ENCODE results near the gene GRAMD1B. TPM values are rescaled to one million over a fixed set of nuclear protein-coding genes. Genes with fewer than 3 reads are reported as not detected.
"Not testable (repeated sequence)": the region's sequence is repeated elsewhere in the genome, so short reads cannot be mapped to it uniquely, and the experiment has no call there.

Gene GRAMD1B
- polyA plus RNA-seq, 1 experiment: 2.7 TPM

DNA sequence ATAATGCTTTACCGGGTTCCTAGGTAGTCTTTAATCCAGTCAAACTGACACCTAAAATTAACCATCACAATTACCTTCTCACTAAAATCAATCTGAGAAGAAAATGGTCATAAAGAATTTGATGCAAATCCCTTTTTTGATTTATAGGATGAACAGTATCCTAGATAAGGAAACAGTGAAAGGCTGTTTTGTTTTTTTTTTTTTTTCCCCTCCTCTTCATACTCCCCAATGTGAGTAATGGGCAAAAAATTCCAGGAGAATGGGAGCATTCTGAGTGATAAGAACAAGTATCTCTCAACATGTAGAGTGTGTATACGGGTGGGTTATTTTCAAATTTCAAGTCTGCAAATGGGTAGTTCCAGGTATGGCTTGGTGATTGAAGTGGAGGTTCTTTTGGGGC lies 28.4 kb downstream of the GRAMD1B start:
- TF ChIP-seq CTCF (IDR thresholded peaks at IDR 0.05; ENCODE audit: low read depth, low read length): no peak
- H3K27me3 ChIP-seq (ENCODE audit: control insufficient read depth, insufficient read depth, low read length): no peaks in the 10 kb centered on the region
- no peak overlapping the region for H3K27ac ChIP-seq (ENCODE audit: low read depth, low read length)
- DNase-seq (ENCODE audit: low read depth, low spot score): no peak
- H3K4me3 ChIP-seq (ENCODE audit: low read depth, low read length): no peak overlapping the region
- CTCF ChIA-PET: no interaction called here
- no peaks in the 10 kb centered on the region for H3K9me3 ChIP-seq (ENCODE audit: control insufficient read depth, insufficient read depth, low read length)
- POLR2A ChIA-PET: no interaction called here

- ChIA-PET CTCF (no interaction called here), POLR2A (no interaction called here)
Observed at GRCh38 chr11:123460012-123460700, 30.1 kb downstream of the GRAMD1B start.

DNA sequence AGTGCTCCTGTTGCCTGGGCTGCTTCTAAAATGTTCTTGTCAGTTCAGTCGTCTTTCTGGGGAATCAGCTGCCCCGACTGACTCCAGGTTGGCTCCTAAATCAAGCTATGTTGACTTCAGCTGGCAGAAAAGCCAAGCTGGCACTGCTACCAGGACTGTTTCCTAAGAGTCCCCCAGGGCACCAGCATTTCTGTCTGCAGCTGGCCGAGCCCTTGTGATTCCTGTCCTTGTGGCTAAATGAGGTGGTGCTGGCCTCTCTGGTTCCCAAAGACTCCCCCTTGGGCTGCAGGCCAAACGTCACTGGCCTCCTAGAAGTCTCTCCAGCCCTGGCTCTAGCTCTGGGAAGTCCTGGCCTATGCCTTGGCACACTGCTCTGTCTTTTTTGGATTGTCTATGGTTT lies 31.1 kb downstream of the GRAMD1B start:
- Histone ChIP-seq H3K27ac (ENCODE audit: low read depth, low read length) (no peak overlapping the region), H3K4me3 (ENCODE audit: low read depth, low read length) (no peak overlapping the region), H3K27me3 (ENCODE audit: control insufficient read depth, insufficient read depth, low read length) (no peaks in the 10 kb centered on the region), H3K9me3 (ENCODE audit: control insufficient read depth, insufficient read depth, low read length) (no peaks in the 10 kb centered on the region)
- DNase-seq (ENCODE audit: low read depth, low spot score): no peak
- TF ChIP-seq CTCF (IDR thresholded peaks at IDR 0.05; ENCODE audit: low read depth, low read length): no peak
- ChIA-PET CTCF (no interaction called here), POLR2A (no interaction called here)

More at GRCh38 chr11:123460012-123460700, 30.1 kb downstream of the GRAMD1B start:
- H3K9me3 ChIP-seq (ENCODE audit: control insufficient read depth, insufficient read depth, low read length): no peaks in the 10 kb centered on the region
- no peak overlapping the region for H3K27ac ChIP-seq (ENCODE audit: low read depth, low read length)
- no peak overlapping the region for H3K4me3 ChIP-seq (ENCODE audit: low read depth, low read length)
- no peak for TF ChIP-seq CTCF (IDR thresholded peaks at IDR 0.05; ENCODE audit: low read depth, low read length)
- no peaks in the 10 kb centered on the region for H3K27me3 ChIP-seq (ENCODE audit: control insufficient read depth, insufficient read depth, low read length)
- no peak for DNase-seq (ENCODE audit: low read depth, low spot score)

DNA sequence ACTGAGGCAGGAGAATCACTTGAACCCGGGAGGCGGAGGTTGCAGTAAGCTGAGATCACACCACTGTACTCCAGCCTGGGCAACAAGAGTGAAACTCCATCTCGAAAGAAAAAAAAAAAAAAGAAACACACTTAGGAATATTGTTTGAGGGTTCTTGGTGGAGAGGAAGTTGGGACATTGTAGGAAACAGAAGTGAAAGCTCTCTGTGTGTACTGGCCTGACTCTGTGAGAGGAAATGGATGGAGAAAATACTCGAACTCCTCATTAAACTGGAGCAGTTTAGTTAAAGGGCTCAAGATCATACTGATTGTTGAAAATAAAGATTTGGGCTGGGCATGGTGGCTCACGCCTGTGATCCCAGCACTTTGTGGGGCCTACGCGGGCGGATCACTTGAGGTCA lies 35.6 kb downstream of the GRAMD1B start:
- DNase-seq (ENCODE audit: low read depth, low spot score); CTCF ChIA-PET; H3K27ac ChIP-seq (ENCODE audit: low read depth, low read length); H3K4me3 ChIP-seq (ENCODE audit: low read depth, low read length); POLR2A ChIA-PET; H3K9me3 ChIP-seq (ENCODE audit: control insufficient read depth, insufficient read depth, low read length); H3K27me3 ChIP-seq (ENCODE audit: control insufficient read depth, insufficient read depth, low read length): not testable (repeated sequence)

DNA sequence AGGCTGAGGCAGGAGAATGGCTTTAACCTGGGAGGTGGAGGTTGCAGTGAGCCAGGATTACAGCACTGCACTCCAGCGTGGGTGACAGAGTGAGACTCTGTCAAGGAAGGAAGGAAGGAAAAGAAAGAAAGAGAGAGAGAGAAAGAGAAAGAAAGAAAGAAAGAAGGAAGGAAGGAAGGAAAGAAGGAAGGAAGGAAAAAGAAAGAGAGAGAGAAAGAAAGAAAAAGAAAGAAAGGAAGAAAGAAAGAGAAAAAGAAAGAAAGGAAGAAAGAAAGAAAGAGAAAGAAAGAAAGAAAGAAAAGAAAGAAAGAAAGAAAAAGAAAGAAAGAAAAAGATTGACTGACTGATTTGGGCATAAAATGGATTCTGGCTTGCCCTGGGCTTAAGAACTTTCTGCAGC lies 36.1 kb downstream of the GRAMD1B start:
- CTCF ChIA-PET: interaction anchor here (1.1 to 1.3 kb wide), 2 partner anchors 9 to 13 kb away, joined by 3 to 5 read pairs; no protein-coding TSS in a partner anchor
- POLR2A ChIA-PET; H3K4me3 ChIP-seq (ENCODE audit: low read depth, low read length); H3K27me3 ChIP-seq (ENCODE audit: control insufficient read depth, insufficient read depth, low read length); DNase-seq (ENCODE audit: low read depth, low spot score); H3K27ac ChIP-seq (ENCODE audit: low read depth, low read length); H3K9me3 ChIP-seq (ENCODE audit: control insufficient read depth, insufficient read depth, low read length): not testable (repeated sequence)

DNA sequence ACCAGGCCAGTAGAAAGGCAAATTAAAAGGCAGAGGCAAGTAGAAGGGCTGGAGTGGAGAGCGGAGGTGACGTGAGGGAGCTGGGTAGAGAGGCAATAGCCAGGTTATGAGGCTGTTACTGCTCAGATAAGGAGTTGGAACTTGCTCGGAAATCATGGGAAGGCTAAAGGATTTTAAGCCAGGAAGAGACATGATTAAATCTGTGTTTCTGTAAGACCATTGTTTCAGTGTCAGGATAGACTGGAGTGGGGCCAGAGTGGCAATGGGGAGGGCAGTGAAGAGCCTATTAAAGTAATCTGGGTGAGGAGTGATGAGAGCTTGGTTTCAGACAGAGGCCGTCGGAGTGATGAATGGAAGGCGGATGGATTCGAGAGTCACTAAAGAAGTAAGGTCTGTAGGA lies 39.0 kb downstream of the GRAMD1B start:
- H3K9me3 ChIP-seq (ENCODE audit: control insufficient read depth, insufficient read depth, low read length): no peaks in the 10 kb centered on the region
- no peak overlapping the region for H3K27ac ChIP-seq (ENCODE audit: low read depth, low read length)
- ChIA-PET POLR2A (no interaction called here), CTCF (interaction anchor here (0.6 to 2.2 kb wide), 2 partner anchors 162 to 168 kb away, joined by 3 to 7 read pairs; no protein-coding TSS in a partner anchor)
- no peak overlapping the region for H3K4me3 ChIP-seq (ENCODE audit: low read depth, low read length)
- no peaks in the 10 kb centered on the region for H3K27me3 ChIP-seq (ENCODE audit: control insufficient read depth, insufficient read depth, low read length)
- TF ChIP-seq CTCF (IDR thresholded peaks at IDR 0.05; ENCODE audit: low read depth, low read length): no peak
- no peak for DNase-seq (ENCODE audit: low read depth, low spot score)

Measured in AG04450 (cell line).